SKM-1 treated with dmso at 0.1 percent for 144 hours (cell line): ENCODE measurements around the gene TLCD1.

Experiments
- DNase-seq: peaks from one replicate; lab custom pipeline; 2025; ENCODE audit not compliant: unreplicated experiment; lab: John Stamatoyannopoulos, UW

Gene TLCD1

GRCh38 chr17:28688481-28688880 is 37.6 kb downstream of the TLCD1 start:
- DNase-seq = no peak

GRCh38 chr17:28686296-28686695 is 39.7 kb downstream of the TLCD1 start:
- DNase-seq = no peak

GRCh38 chr17:28685366-28685765 is 40.7 kb downstream of the TLCD1 start:
- no peak for DNase-seq

DNA sequence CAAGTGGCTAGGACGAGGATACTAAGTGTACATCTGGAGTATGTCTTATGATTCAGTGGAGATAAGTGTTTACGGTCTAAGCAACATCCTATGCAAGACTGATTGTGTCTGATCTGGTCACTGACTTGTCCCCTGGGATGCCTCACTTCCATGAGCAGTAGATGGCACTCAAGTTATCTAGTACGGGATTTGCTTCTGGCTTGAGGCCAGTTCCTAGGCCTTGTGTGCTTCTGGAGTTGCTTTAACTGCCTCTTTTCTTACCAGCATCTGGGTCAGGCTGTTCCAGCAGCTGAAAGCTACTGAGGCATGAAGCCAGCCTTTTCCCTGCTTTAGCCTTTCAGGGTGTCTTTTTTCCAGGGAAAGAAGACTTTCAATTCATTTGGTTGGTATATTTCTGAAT is 41.1 kb downstream of the TLCD1 start:
- DNase-seq = no peak

GRCh38 chr17:28682655-28683054 is 43.4 kb downstream of the TLCD1 start:
- DNase-seq = no peak

DNA sequence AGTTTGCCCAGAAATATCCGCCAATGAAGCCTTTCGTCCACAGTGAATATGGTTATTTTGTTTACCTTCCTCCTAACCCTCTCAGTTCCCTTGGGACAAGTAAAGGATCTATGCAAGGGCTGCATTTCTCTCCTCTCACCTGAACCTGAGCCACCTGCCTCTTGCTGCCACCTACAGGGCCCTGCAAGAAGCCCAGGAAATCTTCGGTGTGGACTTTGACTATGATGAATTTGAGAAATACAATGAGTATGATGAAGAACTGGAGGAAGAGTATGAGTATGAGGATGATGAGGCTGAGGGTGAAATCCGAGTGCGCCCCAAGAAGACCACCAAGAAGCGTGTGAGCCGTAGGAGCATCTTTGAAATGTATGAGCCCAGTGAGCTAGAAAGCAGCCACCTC is 50.1 kb downstream of the TLCD1 start:
- no peak for DNase-seq

- no peak for DNase-seq
These were observed 50.5 kb downstream of the TLCD1 start for GRCh38 chr17:28675490-28675889.
